ENCODE results near the gene PET100.

Gene PET100

GRCh38 chr19:7602935-7603497, 26.6 kb upstream of the PET100 start:
- H3K27ac ChIP-seq (ENCODE audit: low read length), result no peak overlapping the region
- H3K4me3 ChIP-seq (ENCODE audit: low read depth in 1 of 2, low read length in 2 of 2), result no peak overlapping the region
- H3K36me3 ChIP-seq (ENCODE audit: control insufficient read depth in 1 of 2, insufficient read depth in 2 of 2, low read length in 2 of 2), result no peaks in the 10 kb centered on the region
- no peaks in the 10 kb centered on the region for H3K9me3 ChIP-seq (ENCODE audit: control insufficient read depth in 1 of 2, low read length in 2 of 2)
- peaks cover 2% of the 10 kb centered on the region for H3K27me3 ChIP-seq (ENCODE audit: low read depth, low read length)
- no peaks in the 10 kb centered on the region for H3K4me1 ChIP-seq (ENCODE audit: control insufficient read depth in 1 of 2, insufficient read depth in 2 of 2, low read length in 2 of 2)

GRCh38 chr19:7603919-7604318, 25.7 kb upstream of the PET100 start:
- Histone ChIP-seq H3K9me3 (ENCODE audit: control insufficient read depth in 1 of 2, low read length in 2 of 2) (no peaks in the 10 kb centered on the region), H3K27ac (ENCODE audit: low read length) (no peak overlapping the region), H3K4me3 (ENCODE audit: low read depth in 1 of 2, low read length in 2 of 2) (no peak overlapping the region), H3K4me1 (ENCODE audit: control insufficient read depth in 1 of 2, insufficient read depth in 2 of 2, low read length in 2 of 2) (no peaks in the 10 kb centered on the region), H3K27me3 (ENCODE audit: low read depth, low read length) (no peaks in the 10 kb centered on the region), H3K36me3 (ENCODE audit: control insufficient read depth in 1 of 2, insufficient read depth in 2 of 2, low read length in 2 of 2) (no peaks in the 10 kb centered on the region)

GRCh38 chr19:7605490-7606222, 23.9 kb upstream of the PET100 start:
- no peaks in the 10 kb centered on the region for H3K4me1 ChIP-seq (ENCODE audit: control insufficient read depth in 1 of 2, insufficient read depth in 2 of 2, low read length in 2 of 2)
- H3K27me3 ChIP-seq (ENCODE audit: low read depth, low read length), result no peaks in the 10 kb centered on the region
- no peak overlapping the region for H3K27ac ChIP-seq (ENCODE audit: low read length)
- H3K36me3 ChIP-seq (ENCODE audit: control insufficient read depth in 1 of 2, insufficient read depth in 2 of 2, low read length in 2 of 2), result no peaks in the 10 kb centered on the region
- no peak overlapping the region for H3K4me3 ChIP-seq (ENCODE audit: low read depth in 1 of 2, low read length in 2 of 2)
- no peaks in the 10 kb centered on the region for H3K9me3 ChIP-seq (ENCODE audit: control insufficient read depth in 1 of 2, low read length in 2 of 2)

- H3K9me3 ChIP-seq (ENCODE audit: control insufficient read depth in 1 of 2, low read length in 2 of 2), result no peaks in the 10 kb centered on the region
- no peak overlapping the region for H3K4me3 ChIP-seq (ENCODE audit: low read depth in 1 of 2, low read length in 2 of 2)
- H3K36me3 ChIP-seq (ENCODE audit: control insufficient read depth in 1 of 2, insufficient read depth in 2 of 2, low read length in 2 of 2), result no peaks in the 10 kb centered on the region
- no peaks in the 10 kb centered on the region for H3K4me1 ChIP-seq (ENCODE audit: control insufficient read depth in 1 of 2, insufficient read depth in 2 of 2, low read length in 2 of 2)
- H3K27me3 ChIP-seq (ENCODE audit: low read depth, low read length), result no peaks in the 10 kb centered on the region
- H3K27ac ChIP-seq (ENCODE audit: low read length), result no peak overlapping the region
These were observed 23.3 kb upstream of the PET100 start for GRCh38 chr19:7606289-7606688.

GRCh38 chr19:7607212-7607873, 22.2 kb upstream of the PET100 start:
- no peaks in the 10 kb centered on the region for H3K36me3 ChIP-seq (ENCODE audit: control insufficient read depth in 1 of 2, insufficient read depth in 2 of 2, low read length in 2 of 2)
- no peaks in the 10 kb centered on the region for H3K9me3 ChIP-seq (ENCODE audit: control insufficient read depth in 1 of 2, low read length in 2 of 2)
- H3K27me3 ChIP-seq (ENCODE audit: low read depth, low read length), result no peaks in the 10 kb centered on the region
- no peak overlapping the region for H3K4me3 ChIP-seq (ENCODE audit: low read depth in 1 of 2, low read length in 2 of 2)
- no peak overlapping the region for H3K27ac ChIP-seq (ENCODE audit: low read length)
- H3K4me1 ChIP-seq (ENCODE audit: control insufficient read depth in 1 of 2, insufficient read depth in 2 of 2, low read length in 2 of 2), result no peaks in the 10 kb centered on the region

GRCh38 chr19:7607874-7608560, 21.6 kb upstream of the PET100 start:
- Histone ChIP-seq H3K4me1 (ENCODE audit: control insufficient read depth in 1 of 2, insufficient read depth in 2 of 2, low read length in 2 of 2) (no peaks in the 10 kb centered on the region), H3K9me3 (ENCODE audit: control insufficient read depth in 1 of 2, low read length in 2 of 2) (no peaks in the 10 kb centered on the region)

GRCh38 chr19:7610491-7611240, 18.9 kb upstream of the PET100 start:
- Histone ChIP-seq H3K9me3 (ENCODE audit: control insufficient read depth in 1 of 2, low read length in 2 of 2) (no peaks in the 10 kb centered on the region), H3K4me1 (ENCODE audit: control insufficient read depth in 1 of 2, insufficient read depth in 2 of 2, low read length in 2 of 2) (no peaks in the 10 kb centered on the region), H3K4me3 (ENCODE audit: low read depth in 1 of 2, low read length in 2 of 2) (no peak overlapping the region), H3K36me3 (ENCODE audit: control insufficient read depth in 1 of 2, insufficient read depth in 2 of 2, low read length in 2 of 2) (no peaks in the 10 kb centered on the region), H3K27me3 (ENCODE audit: low read depth, low read length) (no peaks in the 10 kb centered on the region), H3K27ac (ENCODE audit: low read length) (no peak overlapping the region)

More at GRCh38 chr19:7607874-7608560, 21.6 kb upstream of the PET100 start:
- Histone ChIP-seq H3K27me3 (ENCODE audit: low read depth, low read length) (no peaks in the 10 kb centered on the region), H3K4me3 (ENCODE audit: low read depth in 1 of 2, low read length in 2 of 2) (no peak overlapping the region), H3K27ac (ENCODE audit: low read length) (no peak overlapping the region), H3K36me3 (ENCODE audit: control insufficient read depth in 1 of 2, insufficient read depth in 2 of 2, low read length in 2 of 2) (no peaks in the 10 kb centered on the region)

GRCh38 chr19:7611541-7612279, 17.9 kb upstream of the PET100 start:
- no peaks in the 10 kb centered on the region for H3K36me3 ChIP-seq (ENCODE audit: control insufficient read depth in 1 of 2, insufficient read depth in 2 of 2, low read length in 2 of 2)
- no peaks in the 10 kb centered on the region for H3K9me3 ChIP-seq (ENCODE audit: control insufficient read depth in 1 of 2, low read length in 2 of 2)
- no peak overlapping the region for H3K4me3 ChIP-seq (ENCODE audit: low read depth in 1 of 2, low read length in 2 of 2)
- H3K27me3 ChIP-seq (ENCODE audit: low read depth, low read length), result no peaks in the 10 kb centered on the region
- H3K4me1 ChIP-seq (ENCODE audit: control insufficient read depth in 1 of 2, insufficient read depth in 2 of 2, low read length in 2 of 2), result no peaks in the 10 kb centered on the region
- no peak overlapping the region for H3K27ac ChIP-seq (ENCODE audit: low read length)

GRCh38 chr19:7612282-7613274, 17.0 kb upstream of the PET100 start:
- no peaks in the 10 kb centered on the region for H3K9me3 ChIP-seq (ENCODE audit: control insufficient read depth in 1 of 2, low read length in 2 of 2)
- H3K4me1 ChIP-seq (ENCODE audit: control insufficient read depth in 1 of 2, insufficient read depth in 2 of 2, low read length in 2 of 2), result no peaks in the 10 kb centered on the region
- no peak overlapping the region for H3K27ac ChIP-seq (ENCODE audit: low read length)
- H3K36me3 ChIP-seq (ENCODE audit: control insufficient read depth in 1 of 2, insufficient read depth in 2 of 2, low read length in 2 of 2), result peaks cover 0 to 3% of the 10 kb centered on the region in 2 donors
- no peaks in the 10 kb centered on the region for H3K27me3 ChIP-seq (ENCODE audit: low read depth, low read length)
- H3K4me3 ChIP-seq (ENCODE audit: low read depth in 1 of 2, low read length in 2 of 2), result no peak overlapping the region
